Cortex of kidney (tissue), 1 donor: ENCODE measurements around the gene SUSD2.
"Not testable (repeated sequence)": the region's sequence is repeated elsewhere in the genome, so short reads cannot be mapped to it uniquely, and the experiment has no call there.

ENCODE experiments used
- DNase-seq: peaks from one replicate; lab custom pipeline; 2025; lab: John Stamatoyannopoulos, UW

The SUSD2 gene

DNA sequence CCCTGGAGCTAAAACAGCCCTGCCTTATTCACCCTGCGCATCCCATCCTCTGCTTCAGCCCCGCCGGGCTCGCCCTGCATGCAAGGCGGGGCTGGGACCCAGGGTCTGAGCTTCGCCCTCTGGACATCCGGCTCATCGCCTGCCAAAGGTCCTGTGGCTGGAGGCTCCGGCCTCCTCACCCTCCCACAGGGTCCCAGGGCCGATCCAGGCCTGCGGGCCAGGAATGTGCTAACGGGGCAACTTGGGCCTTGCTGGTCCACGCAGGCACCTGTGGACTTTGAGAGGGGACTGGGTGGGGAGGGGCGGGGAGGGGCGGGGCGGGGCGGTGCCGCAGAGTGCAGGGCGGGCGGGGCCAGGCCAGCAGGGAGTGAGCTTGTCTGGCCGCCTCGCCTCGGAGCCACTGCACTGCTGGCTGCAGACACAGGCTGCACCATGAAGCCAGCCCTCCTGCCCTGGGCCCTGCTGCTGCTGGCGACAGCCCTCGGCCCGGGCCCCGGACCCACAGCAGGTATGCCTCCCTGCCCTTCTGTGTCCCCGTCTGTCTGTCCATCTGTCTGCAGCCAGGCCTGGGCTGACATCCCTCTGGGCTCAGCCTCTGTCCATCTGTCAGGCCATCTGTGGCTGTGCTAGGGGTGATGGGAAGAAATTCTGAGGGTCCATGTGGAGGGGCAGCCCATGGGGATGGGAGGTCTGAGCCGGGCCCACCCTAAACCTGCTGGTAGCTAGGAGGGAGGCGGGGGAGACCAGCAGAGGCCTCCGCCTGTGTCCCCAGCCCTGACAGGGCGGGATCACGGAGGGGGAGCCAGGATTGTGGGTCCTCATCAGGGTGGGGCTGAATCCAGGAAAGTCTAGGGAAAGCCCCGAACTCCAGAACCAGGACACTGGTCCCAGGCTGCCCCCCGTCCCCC lies at the start of gene SUSD2:
Gene SUSD2, plus strand, starts transcription at position 400 of the 908 bp plus-strand sequence. Its CDS starts 33 bp downstream, at position 433.
- no peak for DNase-seq

DNA sequence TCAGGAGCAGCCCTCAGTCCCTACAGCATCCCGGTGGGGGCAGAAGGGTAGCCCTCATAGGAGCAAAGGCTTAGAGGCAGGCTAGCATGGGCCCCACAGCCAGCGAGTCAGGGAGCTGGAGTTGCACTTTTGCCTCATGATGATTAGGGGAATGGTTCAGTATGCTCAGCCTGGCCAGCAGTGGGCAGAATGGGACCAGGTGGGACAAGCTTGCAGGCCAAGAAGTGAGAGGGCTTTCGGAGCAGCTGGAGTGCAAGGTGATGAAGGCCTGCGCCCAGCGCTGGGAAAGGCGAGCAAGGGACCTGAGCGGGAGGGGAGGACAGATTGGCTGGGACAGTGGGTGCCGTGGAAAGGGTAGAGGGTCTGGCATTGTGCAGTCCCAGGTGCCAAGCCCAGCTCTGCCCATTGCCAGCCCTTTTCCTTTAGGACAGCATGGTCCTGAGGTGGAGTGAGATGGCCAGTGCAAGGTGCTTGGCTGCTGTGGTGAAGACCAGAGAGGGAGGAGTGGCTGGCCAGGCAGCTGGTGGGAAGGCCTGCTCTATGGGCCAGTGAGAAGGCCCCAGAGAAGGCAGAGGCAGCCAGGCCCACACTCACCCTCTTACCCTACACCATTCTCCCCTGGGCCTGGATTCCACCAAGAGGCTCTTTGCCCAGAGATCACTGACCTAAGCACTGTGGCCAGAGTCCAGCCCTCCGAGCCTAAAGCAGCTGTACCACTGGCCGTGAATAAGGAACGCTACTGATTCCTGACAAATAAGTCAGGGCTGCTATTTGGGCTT lies 47.9 kb upstream of the SUSD2 start:
- DNase-seq: no peak

GRCh38 chr22:24134090-24134846 lies 47.0 kb upstream of the SUSD2 start:
- no peak for DNase-seq

DNA sequence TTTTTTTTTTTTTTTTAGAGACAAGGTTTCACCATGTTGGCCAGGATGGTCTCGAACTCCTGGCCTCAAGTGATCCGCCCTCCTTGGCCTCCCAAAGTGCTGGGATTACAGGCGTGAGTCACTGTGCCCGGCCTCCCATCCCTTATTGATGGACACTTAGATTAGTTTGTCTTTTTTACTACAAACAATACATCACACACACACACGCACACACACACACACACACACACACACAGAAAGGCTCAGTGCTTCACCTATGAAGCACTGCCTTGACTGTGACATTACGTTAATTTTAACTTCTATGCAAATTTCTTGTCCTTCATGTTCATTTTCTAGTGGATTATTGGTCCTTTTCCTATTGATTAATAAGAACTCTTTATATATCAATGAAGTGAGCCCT lies 44.8 kb upstream of the SUSD2 start:
- not testable (repeated sequence) for DNase-seq

- DNase-seq: no peak
These were observed 43.7 kb upstream of the SUSD2 start for GRCh38 chr22:24137595-24137994.

DNA sequence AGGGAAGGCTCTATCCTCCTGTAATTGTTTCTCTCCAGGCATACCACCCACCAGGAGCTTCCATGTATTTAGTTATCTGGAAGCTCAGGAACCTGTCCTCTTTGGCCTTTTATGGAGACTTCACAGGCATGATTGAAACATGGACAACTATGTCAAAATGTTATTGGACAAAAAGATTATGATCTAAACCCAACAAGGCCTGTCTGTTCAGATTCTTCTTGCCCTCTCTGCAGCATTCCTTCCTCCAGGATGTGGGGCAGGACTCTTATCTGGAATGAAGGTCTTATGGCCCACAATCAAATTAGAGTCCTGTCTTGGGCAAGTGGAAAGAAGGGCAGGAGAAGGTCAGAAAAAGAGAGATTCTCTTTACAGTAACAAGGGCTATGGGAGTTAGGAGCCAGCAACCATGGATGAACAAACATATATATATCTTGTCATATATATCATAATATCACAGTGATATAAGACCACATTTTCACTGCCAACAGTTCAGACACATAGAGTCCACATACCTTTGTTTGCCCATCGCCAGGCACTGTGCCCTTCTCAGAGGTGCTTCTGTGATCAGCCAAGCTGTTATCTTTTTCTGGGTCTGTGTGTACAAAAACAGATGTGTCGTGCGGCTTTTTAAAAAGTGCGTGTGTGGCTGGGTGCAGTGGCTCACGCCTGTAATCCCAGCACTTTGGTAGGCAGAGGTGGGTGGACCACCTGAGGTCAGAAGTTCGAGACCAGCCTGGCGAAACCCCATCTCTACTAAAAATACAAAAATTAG lies 42.5 kb upstream of the SUSD2 start:
- no peak for DNase-seq

DNA sequence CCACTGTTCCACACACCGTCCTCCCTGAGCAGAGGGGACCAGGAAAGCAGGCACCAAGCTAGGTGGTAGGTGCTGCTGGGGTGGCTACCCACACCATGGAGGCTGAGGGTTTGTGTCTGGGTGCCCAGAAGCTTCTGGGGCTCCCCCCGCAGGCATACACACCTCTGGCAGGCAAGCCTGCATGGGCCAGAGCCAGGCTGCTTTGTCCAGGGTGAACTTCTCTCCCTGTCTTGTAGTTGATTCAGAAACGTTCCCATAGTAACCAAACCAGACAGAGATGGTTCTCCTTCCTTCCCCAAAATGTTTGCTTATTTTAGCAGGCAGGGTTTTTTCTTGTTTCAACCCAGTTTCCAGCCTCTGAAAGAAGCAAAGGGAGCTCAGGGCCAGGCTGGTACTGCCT lies 40.9 kb upstream of the SUSD2 start:
- no peak for DNase-seq

- no peak for DNase-seq
These were observed 39.7 kb upstream of the SUSD2 start for GRCh38 chr22:24141586-24141985.

DNA sequence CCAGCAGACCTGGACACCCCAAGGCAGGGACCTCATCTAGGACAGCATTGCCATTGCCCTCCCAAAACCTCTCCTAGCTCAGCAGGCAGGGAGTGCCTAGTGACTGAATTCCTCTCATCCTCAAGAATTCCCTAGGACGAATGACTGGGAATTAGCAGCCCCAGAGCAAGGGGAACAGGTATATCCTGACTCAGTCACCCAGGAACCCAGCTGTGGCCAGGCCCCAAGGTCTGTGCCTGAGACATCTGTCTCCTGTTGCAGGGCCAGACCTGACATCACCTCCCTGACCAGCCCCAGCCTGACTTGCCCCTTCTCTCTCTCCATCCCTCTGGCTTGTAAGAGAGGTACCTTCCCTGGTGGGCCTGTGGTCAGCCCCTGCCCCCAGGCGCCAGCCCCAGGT lies 39.0 kb upstream of the SUSD2 start:
- DNase-seq: no peak

DNA sequence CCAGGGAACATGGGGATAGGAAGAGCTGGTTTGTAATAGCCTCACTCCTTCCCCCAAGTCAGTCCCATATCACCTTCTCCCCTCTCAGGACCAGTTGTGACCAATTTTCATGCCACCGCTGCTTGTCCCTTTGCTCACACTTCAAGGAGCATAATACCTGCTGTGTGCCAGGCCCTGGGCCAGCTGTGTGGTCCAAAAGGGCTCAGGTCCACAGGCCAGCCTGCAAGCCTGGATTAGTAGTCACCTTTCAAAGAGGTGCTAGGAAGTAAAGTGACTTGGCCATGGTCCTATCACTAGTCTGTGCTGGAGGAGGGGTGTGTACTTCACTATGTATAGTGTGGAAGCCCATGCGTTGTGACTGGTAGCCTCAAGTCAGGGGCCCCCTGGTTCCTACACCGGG lies 38.5 kb upstream of the SUSD2 start:
- DNase-seq: no peak

GRCh38 chr22:24144056-24144777 lies 37.1 kb upstream of the SUSD2 start:
- no peak for DNase-seq

- DNase-seq: no peak
These were observed 36.6 kb upstream of the SUSD2 start for GRCh38 chr22:24144778-24145085.

GRCh38 chr22:24145446-24146193 lies 35.7 kb upstream of the SUSD2 start:
- no peak for DNase-seq

- no peak for DNase-seq
These were observed 35.1 kb upstream of the SUSD2 start for GRCh38 chr22:24146194-24146616.

- DNase-seq: no peak
These were observed 34.4 kb upstream of the SUSD2 start for GRCh38 chr22:24146791-24147353.

DNA sequence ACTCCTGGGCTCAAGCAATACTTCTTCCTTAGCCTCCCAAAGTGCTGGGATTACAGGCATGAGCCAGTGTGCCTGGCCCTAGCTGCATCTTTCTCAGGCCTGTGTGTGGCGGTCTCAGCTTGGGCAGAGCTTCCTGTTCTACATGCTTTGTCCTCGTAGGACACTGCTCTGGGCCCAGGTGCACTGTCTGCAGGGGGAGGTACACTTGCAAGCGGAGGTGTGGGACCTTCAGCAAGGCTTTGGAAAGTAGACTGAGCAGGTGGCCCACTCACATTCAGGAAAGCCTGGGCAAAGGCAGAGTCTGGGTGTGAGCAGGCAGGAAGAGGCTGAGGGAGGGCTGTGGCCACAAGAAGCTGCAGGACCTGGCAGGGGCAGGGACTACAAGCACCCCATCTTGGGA lies 33.6 kb upstream of the SUSD2 start:
- no peak for DNase-seq

DNA sequence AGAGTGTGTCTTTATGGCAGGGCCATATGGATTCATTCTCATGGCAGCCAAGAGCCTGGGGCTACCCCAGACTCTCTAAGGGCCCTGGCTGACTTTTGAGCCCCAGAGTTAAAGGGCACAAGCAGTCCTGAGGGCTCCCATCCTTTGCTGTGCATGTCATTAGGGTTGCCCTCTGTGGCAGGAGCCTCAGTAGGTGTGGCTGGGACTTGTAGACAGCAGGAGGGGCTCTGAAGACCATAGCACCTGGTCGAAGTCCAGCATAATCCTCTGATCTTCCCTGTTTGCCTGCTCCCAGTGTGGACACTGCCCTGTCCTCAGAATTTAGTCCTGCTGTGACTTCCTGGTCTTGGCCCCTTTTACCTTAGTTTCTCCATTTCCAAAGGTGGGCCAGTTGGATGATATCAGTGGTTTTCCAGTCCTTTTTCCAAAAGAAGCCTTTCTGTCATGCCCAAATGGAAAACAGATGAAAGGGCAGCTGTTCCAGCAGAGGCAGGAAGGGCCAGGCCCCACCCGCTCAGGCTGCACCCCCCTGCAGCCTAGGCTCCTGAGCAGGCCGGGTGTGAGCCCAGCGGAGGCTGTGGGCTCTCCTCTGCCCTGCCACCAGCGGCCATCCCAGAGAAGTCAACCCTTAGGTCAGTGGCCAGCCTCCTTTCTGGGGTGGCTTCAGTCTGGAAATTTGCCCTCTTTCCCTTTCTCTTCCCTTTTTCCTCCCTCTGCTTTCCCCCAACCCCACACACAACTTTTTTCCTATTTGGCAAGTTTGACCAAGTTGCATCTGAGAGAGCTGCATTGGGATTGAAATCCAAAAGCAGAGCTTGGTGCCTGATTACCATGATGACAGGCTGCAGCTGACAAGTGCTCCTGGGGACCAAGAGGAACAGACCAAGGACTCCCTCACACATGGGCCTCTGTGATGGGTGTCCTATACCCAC lies 32.8 kb upstream of the SUSD2 start:
- DNase-seq: no peak

GRCh38 chr22:24149198-24149590 lies 32.1 kb upstream of the SUSD2 start:
- no peak for DNase-seq

DNA sequence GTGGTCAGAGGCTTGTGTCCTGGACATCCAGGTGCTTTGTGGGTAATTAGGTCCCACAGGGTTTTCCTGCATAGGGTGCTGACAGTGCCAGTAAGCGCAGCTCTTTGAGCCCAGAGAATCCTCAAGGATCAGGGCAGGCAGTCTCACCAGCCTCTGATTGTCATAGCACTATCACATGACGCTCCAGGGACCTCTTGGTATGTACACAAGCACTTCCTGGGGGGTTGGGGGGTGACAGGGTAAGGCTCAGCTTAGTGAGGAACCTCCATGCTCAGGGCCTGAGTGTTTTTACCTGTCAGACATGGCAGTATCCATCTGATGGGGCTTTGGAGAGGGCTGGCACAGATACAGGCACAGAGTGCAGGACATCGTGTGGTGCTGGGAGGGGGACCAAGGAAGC lies 27.9 kb upstream of the SUSD2 start:
- DNase-seq: no peak
